Sigmoid colon (tissue), 7 donors: ENCODE measurements around the gene LRRC3. TPM values are rescaled to one million over a fixed set of nuclear protein-coding genes. Genes with fewer than 3 reads are reported as not detected.

Experiments
- DNase-seq: peaks from one replicate; pipeline ENCODE4 v3.0.0-alpha.2; 2019
- H3K27ac ChIP-seq, 4 donors: fragments of 200-600 bp; sonication (generic); one replicate each; pipeline ENCODE4 v1.5.1; 2016 to 2019; ENCODE audit warnings: mild to moderate bottlenecking in 1 of 4
- H3K27me3 ChIP-seq, 3 donors: fragments of 200-600 bp; sonication (generic); one replicate each; pipeline ENCODE4 v1.5.1; 2019; ENCODE audit warnings: mild to moderate bottlenecking in 1 of 3
- H3K36me3 ChIP-seq, 4 donors: fragments of 200-600 bp; sonication (generic); one replicate each; pipeline ENCODE4 v1.5.1; 2016 to 2019
- H3K4me1 ChIP-seq, 4 donors: fragments of 200-600 bp; sonication (generic); one replicate each; pipeline ENCODE4 v1.5.1; 2017 to 2019
- H3K4me3 ChIP-seq, 4 donors: fragments of 200-600 bp; sonication (generic); one replicate each; pipeline ENCODE4 v1.5.1; 2017 to 2019; ENCODE audit warnings: mild to moderate bottlenecking in 2 of 4, moderate library complexity in 1 of 4
- H3K9me3 ChIP-seq, 4 donors: fragments of 200-600 bp in 3 of 4; sonication (generic) in 3 of 4; one replicate each; pipeline versions ENCODE4 v1.5.1 to v1.6.1; 2013 to 2019
- EP300 ChIP-seq, 4 donors: sonication (generic); formaldehyde crosslinking; IDR thresholded peaks; one replicate each; pipeline ENCODE4 v1.6.1; 2017; ENCODE audit warnings: antibody characterized with exemption in 4 of 4
- POLR2A ChIP-seq, 2 donors: fragments of 450-650 bp; IDR thresholded peaks; one replicate each; pipeline ENCODE4 v1.6.1; 2016; ENCODE audit warnings: antibody characterized with exemption in 2 of 2, mild to moderate bottlenecking in 2 of 2, moderate library complexity in 2 of 2
- POLR2AphosphoS5 ChIP-seq, 4 donors: sonication (generic); formaldehyde crosslinking; IDR thresholded peaks; one replicate each; pipeline ENCODE4 v1.6.1; 2017; ENCODE audit warnings: antibody characterized with exemption in 4 of 4
- WGBS, 2 donors: extraction: QIAGEN DNeasy Blood & Tissue Kit; methylation state at CpG; one replicate each; pipeline ENCODE4 v1.1.7; 2013; 5-methylcytosine and 5-hydroxymethylcytosine counted together
- intact Hi-C: fragments of 100-400 bp; cut with DNase I; formaldehyde crosslinking; loops from one replicate; pipeline ENCODE4 v1.15.1; 2023
- polyA plus RNA-seq, 3 donors: library from polyadenylated mRNA; stranded (reverse); fragments of 200-250 nt; gene quantifications; one replicate each; pipeline ENCODE4 v1.2.3, GENCODE V29; 2013
- total RNA-seq, 4 donors: library from RNA; depleted of rRNA; stranded (reverse); fragments of >200 nt; gene quantifications; one replicate each; pipeline ENCODE4 v1.1.0, GENCODE V29; 2016
- TF ChIP-seq, protein P1 (sequence below), 4 experiments: fragments of 450-650 bp in 3 of 4; fragments of 200-600 bp in 1 of 4; IDR thresholded peaks; one replicate each; pipeline ENCODE4 v1.5.1; 2016 to 2019; ENCODE audit warnings: antibody characterized with exemption in 4 of 4, mild to moderate bottlenecking in 3 of 4, moderate library complexity in 2 of 4
- donor health status: healthy with polysubstance abuse.
- donor health status: Bipolar disorder and iron deficiency.
- donor health status: healthy.

Gene LRRC3
- total and polyA plus RNA-seq, 7 donors, result under 0.01 to 7.1 (median 3.9) TPM

DNA sequence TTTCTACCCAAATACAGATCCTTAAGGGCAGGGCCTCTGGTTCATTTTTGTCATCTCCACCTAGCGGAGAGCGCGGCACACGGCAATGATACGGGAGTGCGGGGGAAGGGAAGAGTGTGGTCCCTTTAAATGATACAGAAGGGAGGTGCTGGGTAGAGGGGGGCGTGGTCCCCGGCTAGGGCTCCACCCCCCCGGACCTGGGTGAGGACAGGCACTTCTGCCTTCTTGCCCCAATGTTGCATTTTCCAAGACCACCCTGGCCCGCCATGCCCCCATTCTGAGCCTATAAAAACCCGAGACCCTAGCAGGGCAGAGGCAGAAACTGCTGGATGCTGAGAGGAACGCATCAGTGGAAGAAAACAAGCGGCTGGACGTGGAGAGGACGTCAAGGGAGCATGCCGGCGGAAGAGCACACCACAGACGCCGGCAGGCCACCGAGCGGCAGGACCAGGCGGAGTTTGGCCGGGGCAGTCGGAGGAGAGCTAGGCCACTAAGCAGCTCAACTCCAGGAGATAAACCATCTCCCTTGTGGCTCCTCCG is 30.0 kb downstream of the LRRC3 start:
- TF ChIP-seq, protein P1, sequence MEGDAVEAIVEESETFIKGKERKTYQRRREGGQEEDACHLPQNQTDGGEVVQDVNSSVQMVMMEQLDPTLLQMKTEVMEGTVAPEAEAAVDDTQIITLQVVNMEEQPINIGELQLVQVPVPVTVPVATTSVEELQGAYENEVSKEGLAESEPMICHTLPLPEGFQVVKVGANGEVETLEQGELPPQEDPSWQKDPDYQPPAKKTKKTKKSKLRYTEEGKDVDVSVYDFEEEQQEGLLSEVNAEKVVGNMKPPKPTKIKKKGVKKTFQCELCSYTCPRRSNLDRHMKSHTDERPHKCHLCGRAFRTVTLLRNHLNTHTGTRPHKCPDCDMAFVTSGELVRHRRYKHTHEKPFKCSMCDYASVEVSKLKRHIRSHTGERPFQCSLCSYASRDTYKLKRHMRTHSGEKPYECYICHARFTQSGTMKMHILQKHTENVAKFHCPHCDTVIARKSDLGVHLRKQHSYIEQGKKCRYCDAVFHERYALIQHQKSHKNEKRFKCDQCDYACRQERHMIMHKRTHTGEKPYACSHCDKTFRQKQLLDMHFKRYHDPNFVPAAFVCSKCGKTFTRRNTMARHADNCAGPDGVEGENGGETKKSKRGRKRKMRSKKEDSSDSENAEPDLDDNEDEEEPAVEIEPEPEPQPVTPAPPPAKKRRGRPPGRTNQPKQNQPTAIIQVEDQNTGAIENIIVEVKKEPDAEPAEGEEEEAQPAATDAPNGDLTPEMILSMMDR (IDR thresholded peaks at IDR 0.05), result peak in 1 of 4 experiments; percentile 9
- no peak for TF ChIP-seq EP300 (IDR thresholded peaks at IDR 0.05)
- Histone ChIP-seq H3K4me3 (peak overlapping the region; percentile 4 to 47 (median 32)), H3K9me3 (no peaks in the 10 kb centered on the region), H3K27me3 (peaks cover 0 to 8% (median 0%) of the 10 kb centered on the region in 3 donors), H3K4me1 (no peaks in the 10 kb centered on the region), H3K36me3 (no peaks in the 10 kb centered on the region), H3K27ac (peak overlapping the region in 3 of 4 donors; percentile 4 to 49 (median 40))
- intact Hi-C loops, result no loop called here
- 75 to 76% methylated on average over 25 of the region's 25 CpGs for WGBS, 2 donors
- DNase-seq, result no peak

DNA sequence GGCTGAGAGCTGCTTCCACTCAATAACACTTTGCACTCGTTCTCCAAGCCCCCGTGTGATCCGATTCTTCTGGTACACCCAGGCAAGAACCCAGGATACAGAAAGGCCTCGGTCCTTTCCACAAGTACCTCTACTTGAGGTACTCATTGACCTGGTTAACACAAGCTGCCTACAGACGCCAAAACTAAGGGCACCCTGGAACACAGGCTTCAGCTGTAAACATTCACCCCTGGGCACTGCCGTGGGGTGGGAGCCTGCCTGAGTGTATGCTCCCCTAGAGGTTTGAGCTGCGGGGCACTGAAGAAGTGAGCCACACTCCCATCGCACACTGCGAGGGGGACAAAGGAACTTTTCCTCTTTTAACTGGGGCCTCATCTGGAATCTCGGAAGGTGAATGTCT is 30.5 kb downstream of the LRRC3 start:
- H3K4me3 ChIP-seq, result peak overlapping the region; percentile 4 to 47 (median 32)
- peaks cover 0 to 8% (median 0%) of the 10 kb centered on the region in 3 donors for H3K27me3 ChIP-seq
- TF ChIP-seq, protein P1 (IDR thresholded peaks at IDR 0.05), result no peak
- TF ChIP-seq POLR2AphosphoS5 (IDR thresholded peaks at IDR 0.05) (no peak), POLR2A (IDR thresholded peaks at IDR 0.05) (no peak), EP300 (IDR thresholded peaks at IDR 0.05) (no peak)
- DNase-seq, result no peak
- WGBS, 2 donors, result 69 to 83% methylated on average over 10 of the region's 10 CpGs
- no peaks in the 10 kb centered on the region for H3K36me3 ChIP-seq
- H3K9me3 ChIP-seq, result no peaks in the 10 kb centered on the region
- intact Hi-C loops, result no loop called here
- peak overlapping the region in 3 of 4 donors; percentile 4 to 49 (median 40) for H3K27ac ChIP-seq
- no peaks in the 10 kb centered on the region for H3K4me1 ChIP-seq

DNA sequence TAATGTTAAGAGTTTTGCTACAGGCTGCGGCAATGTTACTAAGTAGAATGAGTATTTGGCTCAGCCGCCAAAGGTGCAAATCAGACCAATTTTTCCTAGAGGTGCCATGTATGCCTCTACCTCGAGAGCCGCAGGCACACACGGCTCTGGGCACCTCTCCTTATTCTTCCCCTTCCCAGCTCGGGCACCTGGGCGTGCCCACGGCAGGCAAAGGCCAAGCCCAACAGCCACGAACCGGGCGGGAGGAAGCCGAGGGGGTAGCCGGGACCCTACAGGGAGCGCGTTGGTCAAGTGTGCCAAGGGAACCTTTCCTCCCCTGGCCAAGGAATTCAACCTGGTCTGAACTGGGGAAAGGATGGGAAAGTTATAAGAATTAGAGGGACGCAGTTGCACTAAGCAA is 31.0 kb downstream of the LRRC3 start:
- no peak for DNase-seq
- Histone ChIP-seq H3K4me3 (peak overlapping the region in 2 of 4 donors; percentile 38 to 47), H3K27me3 (peaks cover 0 to 8% (median 0%) of the 10 kb centered on the region in 3 donors), H3K27ac (peak overlapping the region in 1 of 4 donors; percentile 49), H3K9me3 (no peaks in the 10 kb centered on the region), H3K36me3 (no peaks in the 10 kb centered on the region), H3K4me1 (no peaks in the 10 kb centered on the region)
- WGBS, 2 donors, result 59 to 82% methylated on average over 16 of the region's 16 CpGs
- TF ChIP-seq EP300 (IDR thresholded peaks at IDR 0.05) (no peak), POLR2AphosphoS5 (IDR thresholded peaks at IDR 0.05) (no peak), POLR2A (IDR thresholded peaks at IDR 0.05) (no peak)
- TF ChIP-seq, protein P1 (IDR thresholded peaks at IDR 0.05), result no peak
- intact Hi-C loops, result no loop called here

DNA sequence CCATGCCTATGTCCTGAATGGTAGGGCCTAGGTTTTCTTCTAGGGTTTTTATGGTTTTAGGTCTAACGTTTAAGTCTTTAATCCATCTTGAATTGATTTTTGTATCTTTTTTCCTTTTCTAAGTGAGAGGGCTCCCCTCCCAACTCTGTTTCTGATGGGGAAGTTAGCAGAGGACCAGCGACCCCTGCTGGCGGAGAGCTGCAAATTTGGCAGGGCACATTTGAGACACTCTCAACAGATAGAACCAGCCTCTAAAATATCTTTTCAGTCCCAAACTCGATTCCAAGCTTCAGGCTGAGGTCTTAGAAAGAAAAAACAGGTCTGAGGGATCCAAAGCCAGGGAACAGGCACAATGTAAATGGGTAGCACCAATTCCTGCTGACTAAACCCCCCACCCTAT is 32.5 kb downstream of the LRRC3 start:
- 42 to 61% methylated on average over 4 of the region's 4 CpGs for whole genome bisulfite sequencing, 2 donors
- no peak for DNase-seq
- intact Hi-C loops, result no loop called here
- H3K27ac ChIP-seq, result no peak overlapping the region
- H3K4me3 ChIP-seq, result no peak overlapping the region
- H3K9me3 ChIP-seq, result peaks cover 0 to 2% (median 0%) of the 10 kb centered on the region in 4 donors
- H3K36me3 ChIP-seq, result no peaks in the 10 kb centered on the region
- H3K4me1 ChIP-seq, result no peaks in the 10 kb centered on the region
- peaks cover 0 to 8% (median 0%) of the 10 kb centered on the region in 3 donors for H3K27me3 ChIP-seq
- no peak for TF ChIP-seq POLR2A (IDR thresholded peaks at IDR 0.05)
- TF ChIP-seq POLR2AphosphoS5 (IDR thresholded peaks at IDR 0.05), result no peak
- TF ChIP-seq EP300 (IDR thresholded peaks at IDR 0.05), result no peak
- TF ChIP-seq, protein P1 (IDR thresholded peaks at IDR 0.05), result peak in 1 of 4 experiments; percentile 27

DNA sequence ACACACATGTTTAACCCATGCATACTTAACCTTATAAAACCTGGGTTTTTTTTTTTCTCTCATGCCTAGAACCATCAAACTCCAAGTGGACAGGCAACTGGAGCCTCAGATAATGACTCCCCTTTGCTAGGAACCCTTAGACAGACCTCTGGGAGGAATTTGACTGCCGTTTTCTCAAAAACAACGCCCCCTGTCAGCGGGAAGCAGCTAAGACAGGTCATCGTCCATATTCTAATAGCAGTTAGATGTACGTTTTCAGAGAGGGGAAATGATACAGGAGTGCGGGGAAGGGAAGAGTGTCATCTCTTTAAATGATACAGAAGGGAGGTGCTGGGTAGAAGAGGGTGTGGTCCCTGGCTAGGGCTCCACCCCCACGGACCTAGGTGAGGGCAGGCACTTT is 34.7 kb downstream of the LRRC3 start:
- no peak for DNase-seq
- H3K4me3 ChIP-seq, result no peak overlapping the region
- no peak overlapping the region for H3K27ac ChIP-seq
- intact Hi-C loops, result no loop called here
- WGBS, 2 donors, result 9 to 33% methylated on average over 7 of the region's 7 CpGs
- TF ChIP-seq, protein P1 (IDR thresholded peaks at IDR 0.05), result no peak
- no peak for TF ChIP-seq EP300 (IDR thresholded peaks at IDR 0.05)
- no peak for TF ChIP-seq POLR2A (IDR thresholded peaks at IDR 0.05)
- no peak for TF ChIP-seq POLR2AphosphoS5 (IDR thresholded peaks at IDR 0.05)
- H3K9me3 ChIP-seq, result peaks cover 0 to 11% (median 5%) of the 10 kb centered on the region in 4 donors
- peaks cover 0 to 3% (median 0%) of the 10 kb centered on the region in 3 donors for H3K27me3 ChIP-seq
- no peaks in the 10 kb centered on the region for H3K36me3 ChIP-seq
- H3K4me1 ChIP-seq, result no peaks in the 10 kb centered on the region
